MM.1S (cell line): ENCODE results near the gene CCR2.

Experiments
- DNase-seq: peaks from one replicate; pipeline ENCODE4 v3.0.0-alpha.2; 2015
- H2AFZ ChIP-seq: fragments of 300-600 bp; sonication (generic); 2 replicates; pipeline ENCODE4 v1.6.0; 2016; ENCODE audit warnings: antibody characterized with exemption, low read length
- H3F3A ChIP-seq: fragments of 300-600 bp; sonication (generic); 2 replicates; pipeline ENCODE4 v1.6.1; 2016; ENCODE audit warnings: mild to moderate bottlenecking, antibody characterized with exemption, low read length, moderate library complexity, mixed read lengths; ENCODE audit not compliant: insufficient read depth
- H3K27ac ChIP-seq: fragments of 300-600 bp; sonication (generic); 2 replicates; pipeline ENCODE4 v1.5.1; 2016; ENCODE audit warnings: mild to moderate bottlenecking, low read length
- H3K27me3 ChIP-seq: fragments of 300-600 bp; sonication (generic); replicated peaks from 2 replicates; pipeline ENCODE4 v1.6.0; 2016; ENCODE audit warnings: low read length; ENCODE audit not compliant: insufficient read depth
- H3K36me3 ChIP-seq: fragments of 300-600 bp; sonication (generic); replicated peaks from 2 replicates; pipeline ENCODE4 v1.6.1; 2016; ENCODE audit warnings: mild to moderate bottlenecking, low read length, mixed read lengths; ENCODE audit not compliant: insufficient read depth
- H3K4me1 ChIP-seq: fragments of 300-600 bp; sonication (generic); 2 replicates; pipeline ENCODE4 v1.6.1; 2016; ENCODE audit warnings: low read length, mixed read lengths
- H3K4me2 ChIP-seq: fragments of 300-600 bp; sonication (generic); 2 replicates; pipeline ENCODE4 v1.6.0; 2016; ENCODE audit warnings: low read depth, low read length
- H3K4me3 ChIP-seq: fragments of 300-600 bp; sonication (generic); 2 replicates; pipeline ENCODE4 v1.5.1; 2016; ENCODE audit warnings: low read length, mixed read lengths
- H3K79me2 ChIP-seq: fragments of 300-600 bp; sonication (generic); 2 replicates; pipeline ENCODE4 v1.6.1; 2016; ENCODE audit warnings: mixed run types, low read length, mixed read lengths
- H3K9ac ChIP-seq: fragments of 300-600 bp; sonication (generic); 2 replicates; pipeline ENCODE4 v1.6.1; 2016; ENCODE audit warnings: low read length, mixed read lengths
- H3K9me2 ChIP-seq: fragments of 300-600 bp; sonication (generic); replicated peaks from 2 replicates; pipeline ENCODE4 v1.6.1; 2016; ENCODE audit warnings: mild to moderate bottlenecking, low read length, mixed read lengths; ENCODE audit not compliant: insufficient read depth
- H3K9me3 ChIP-seq: fragments of 300-600 bp; sonication (generic); replicated peaks from 2 replicates; pipeline ENCODE4 v1.6.1; 2016; ENCODE audit warnings: mild to moderate bottlenecking, low read length, mixed read lengths; ENCODE audit not compliant: insufficient read depth
- H4K20me1 ChIP-seq: fragments of 300-600 bp; sonication (generic); 2 replicates; pipeline ENCODE4 v1.6.1; 2016; ENCODE audit warnings: mild to moderate bottlenecking, low read length, moderate library complexity, mixed read lengths; ENCODE audit not compliant: insufficient read depth
- EZH2 ChIP-seq: fragments of 300-600 bp; sonication (generic); optimal IDR thresholded peaks from 2 replicates; pipeline ENCODE3; 2017; ENCODE audit warnings: low read depth, mild to moderate bottlenecking, antibody characterized with exemption, low read length, mixed read lengths
- EZH2phosphoT487 ChIP-seq: fragments of 300-600 bp; sonication (generic); IDR thresholded peaks from 2 replicates; pipeline ENCODE4 v1.6.1; 2018; ENCODE audit warnings: antibody characterized with exemption, low read length
- TF ChIP-seq, protein P1 (sequence below): fragments of 300-600 bp; sonication (generic); IDR thresholded peaks from 2 replicates; pipeline ENCODE4 v1.5.1; 2016; ENCODE audit warnings: antibody characterized with exemption, low read length, mixed read lengths

The CCR2 gene

DNA sequence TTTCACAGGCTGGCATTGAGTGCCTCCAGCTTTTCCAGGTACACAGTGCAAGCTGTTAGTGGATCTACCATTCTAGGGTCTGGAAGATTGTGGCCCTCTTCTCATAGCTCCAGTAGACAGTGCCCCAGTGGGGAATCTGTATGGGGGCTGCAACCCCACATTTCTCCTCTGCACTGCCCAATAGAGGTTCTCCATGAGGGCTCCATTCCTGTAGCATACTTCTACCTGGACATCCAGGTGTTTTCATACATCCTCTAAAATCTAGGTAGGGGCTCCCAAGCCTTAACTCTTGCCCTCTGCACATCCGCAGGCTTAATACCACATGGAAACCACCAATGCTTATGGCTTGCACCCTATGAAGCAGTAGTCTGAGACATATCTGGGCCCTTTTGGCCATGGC is 15.1 kb upstream of the CCR2 start:
- Histone ChIP-seq H3K9me2 (no peaks in the 10 kb centered on the region), H3K9me3 (peaks cover 6% of the 10 kb centered on the region; the same call in 1 of the 2 replicates)
- TF ChIP-seq, protein P1, sequence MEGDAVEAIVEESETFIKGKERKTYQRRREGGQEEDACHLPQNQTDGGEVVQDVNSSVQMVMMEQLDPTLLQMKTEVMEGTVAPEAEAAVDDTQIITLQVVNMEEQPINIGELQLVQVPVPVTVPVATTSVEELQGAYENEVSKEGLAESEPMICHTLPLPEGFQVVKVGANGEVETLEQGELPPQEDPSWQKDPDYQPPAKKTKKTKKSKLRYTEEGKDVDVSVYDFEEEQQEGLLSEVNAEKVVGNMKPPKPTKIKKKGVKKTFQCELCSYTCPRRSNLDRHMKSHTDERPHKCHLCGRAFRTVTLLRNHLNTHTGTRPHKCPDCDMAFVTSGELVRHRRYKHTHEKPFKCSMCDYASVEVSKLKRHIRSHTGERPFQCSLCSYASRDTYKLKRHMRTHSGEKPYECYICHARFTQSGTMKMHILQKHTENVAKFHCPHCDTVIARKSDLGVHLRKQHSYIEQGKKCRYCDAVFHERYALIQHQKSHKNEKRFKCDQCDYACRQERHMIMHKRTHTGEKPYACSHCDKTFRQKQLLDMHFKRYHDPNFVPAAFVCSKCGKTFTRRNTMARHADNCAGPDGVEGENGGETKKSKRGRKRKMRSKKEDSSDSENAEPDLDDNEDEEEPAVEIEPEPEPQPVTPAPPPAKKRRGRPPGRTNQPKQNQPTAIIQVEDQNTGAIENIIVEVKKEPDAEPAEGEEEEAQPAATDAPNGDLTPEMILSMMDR, result no peak

DNA sequence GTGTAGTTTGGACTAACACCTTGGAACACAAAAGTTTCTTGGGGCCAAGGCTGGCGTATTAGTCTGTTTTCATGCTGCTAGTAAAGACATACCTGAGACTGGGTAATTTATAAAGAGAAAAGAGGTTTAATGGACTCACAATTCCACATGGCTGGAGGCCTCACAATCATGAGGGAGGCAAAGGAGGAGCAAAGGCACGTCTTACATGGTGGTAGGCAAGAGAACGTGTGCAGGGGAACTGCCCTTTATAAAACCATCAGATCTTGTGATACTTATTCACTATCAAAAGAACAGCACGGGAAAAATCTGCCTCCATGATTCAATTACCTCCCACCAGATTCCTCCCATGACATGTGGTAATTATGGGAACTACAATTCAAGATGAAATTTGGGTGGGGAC is 9.4 kb upstream of the CCR2 start:
- Histone ChIP-seq H3K79me2 (no peaks in the 10 kb centered on the region), H3F3A (peaks cover 13% of the 10 kb centered on the region), H3K9me2 (no peaks in the 10 kb centered on the region), H3K4me3 (no peak overlapping the region), H3K4me1 (peaks cover 20% of the 10 kb centered on the region), H3K36me3 (no peaks in the 10 kb centered on the region), H4K20me1 (no peaks in the 10 kb centered on the region), H2AFZ (no peak overlapping the region), H3K4me2 (no peak overlapping the region), H3K27me3 (no peaks in the 10 kb centered on the region), H3K9me3 (no peaks in the 10 kb centered on the region), H3K27ac (no peak overlapping the region), H3K9ac (no peak overlapping the region)
- TF ChIP-seq EZH2 (no peak), EZH2phosphoT487 (no peak)
- TF ChIP-seq, protein P1, result no peak
- no peak for DNase-seq

More for the DNA sequence above, 15.1 kb upstream of the CCR2 start:
- Histone ChIP-seq H3K4me3 (no peak overlapping the region), H2AFZ (no peak overlapping the region), H4K20me1 (no peaks in the 10 kb centered on the region), H3K9ac (no peak overlapping the region), H3K4me2 (no peak overlapping the region), H3K79me2 (no peaks in the 10 kb centered on the region), H3F3A (0 out of 2 replicates have a peak, but pooled peaks cover 3% of the 10 kb centered on the region), H3K27ac (no peak overlapping the region), H3K36me3 (no peaks in the 10 kb centered on the region), H3K4me1 (peaks cover 12% of the 10 kb centered on the region), H3K27me3 (no peaks in the 10 kb centered on the region)
- DNase-seq, result no peak

DNA sequence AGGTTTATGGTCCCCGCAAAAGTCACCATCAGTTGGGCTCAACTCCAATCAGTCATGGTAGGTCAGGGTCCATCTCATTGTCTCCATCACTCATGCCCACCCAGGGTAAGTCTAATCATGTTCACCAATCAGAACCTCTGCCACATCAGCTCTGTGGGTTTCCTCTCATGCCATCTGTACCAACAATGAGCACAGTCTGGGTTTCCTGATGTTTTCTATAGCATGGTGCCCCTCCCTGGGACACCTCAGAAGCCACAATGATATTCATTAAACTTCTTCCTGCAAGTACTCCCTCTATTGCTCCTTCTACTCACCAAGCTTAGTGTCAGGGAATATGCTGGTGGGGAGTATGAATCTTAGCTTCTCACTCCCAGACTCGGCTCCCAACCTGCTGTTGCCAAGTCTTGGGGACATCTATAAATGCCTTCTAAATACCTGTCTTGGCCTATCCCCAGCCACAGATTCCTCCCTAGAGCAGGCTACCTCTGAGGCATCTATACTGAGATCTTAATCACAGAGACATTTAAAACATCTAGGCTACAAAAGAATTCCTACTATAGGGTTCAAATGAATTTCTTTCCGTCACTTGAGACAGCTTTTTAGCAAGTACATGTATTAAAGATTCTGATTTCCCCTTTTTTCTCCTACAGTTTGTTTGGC is 5.0 kb upstream of the CCR2 start:
- Histone ChIP-seq H3K9me2 (no peaks in the 10 kb centered on the region), H3K9me3 (no peaks in the 10 kb centered on the region), H3K9ac (peak overlapping the region; percentile 83), H3K4me1 (peaks cover 64% of the 10 kb centered on the region), H2AFZ (peak overlapping the region; percentile 45), H3K27me3 (no peaks in the 10 kb centered on the region), H4K20me1 (no peaks in the 10 kb centered on the region), H3F3A (peaks cover 43% of the 10 kb centered on the region), H3K79me2 (0 out of 2 replicates have a peak, but pooled peaks cover under 1% of the 10 kb centered on the region), H3K4me2 (peak overlapping the region; percentile 97), H3K27ac (peak overlapping the region; percentile 99), H3K36me3 (no peaks in the 10 kb centered on the region), H3K4me3 (peak overlapping the region; percentile 16; the same call in 1 of the 2 replicates)
- peak; percentile 46 for DNase-seq
- TF ChIP-seq, protein P1, result no peak
- TF ChIP-seq EZH2 (no peak), EZH2phosphoT487 (no peak)
